NCI-H1417 (cell line): ENCODE results near the gene SAMD4B.
A peak's percentile ranks its signal among the peaks of the same experiment; 100 is the strongest.
"Not testable (repeated sequence)": the region's sequence is repeated elsewhere in the genome, so short reads cannot be mapped to it uniquely, and the experiment has no call there.

Experiments
- DNase-seq, 3 experiments: peaks; one replicate each; lab custom pipeline; 2025; lab: John Stamatoyannopoulos, UW

The SAMD4B gene

GRCh38 chr19:39310558-39311311 lies 31.5 kb upstream of the SAMD4B start:
- no peak for DNase-seq

GRCh38 chr19:39314016-39314728 lies 28.0 kb upstream of the SAMD4B start:
- no peak for DNase-seq

- no peak for DNase-seq
Observed at GRCh38 chr19:39315933-39316332, 26.3 kb upstream of the SAMD4B start.

- no peak for DNase-seq
Observed at GRCh38 chr19:39316627-39317321, 25.4 kb upstream of the SAMD4B start.

GRCh38 chr19:39317476-39317875 lies 24.7 kb upstream of the SAMD4B start:
- DNase-seq: no peak

GRCh38 chr19:39318071-39318470 lies 24.1 kb upstream of the SAMD4B start:
- no peak for DNase-seq

GRCh38 chr19:39318690-39319089 lies 23.5 kb upstream of the SAMD4B start:
- DNase-seq: no peak

GRCh38 chr19:39319098-39319891 lies 22.9 kb upstream of the SAMD4B start:
- DNase-seq: no peak

GRCh38 chr19:39319892-39320248 lies 22.4 kb upstream of the SAMD4B start:
- no peak for DNase-seq

GRCh38 chr19:39321117-39321831 lies 20.9 kb upstream of the SAMD4B start:
- peak in 1 of 3 experiments; percentile 10 for DNase-seq

GRCh38 chr19:39321832-39322176 lies 20.4 kb upstream of the SAMD4B start:
- DNase-seq: no peak

GRCh38 chr19:39324242-39324842 lies 17.9 kb upstream of the SAMD4B start:
- DNase-seq: no peak

- peak in 1 of 3 experiments; percentile 14 for DNase-seq
Observed at GRCh38 chr19:39325778-39326665, 16.2 kb upstream of the SAMD4B start.

- peak in 1 of 3 experiments; percentile 16 for DNase-seq
Observed at GRCh38 chr19:39327363-39328045, 14.7 kb upstream of the SAMD4B start.

- DNase-seq: peak; percentile 55 to 82 (median 73)
Observed at GRCh38 chr19:39328046-39328705, 14.0 kb upstream of the SAMD4B start.

- DNase-seq: no peak
Observed at GRCh38 chr19:39329948-39330347, 12.3 kb upstream of the SAMD4B start.

- DNase-seq: no peak
Observed at GRCh38 chr19:39332293-39332692, 9.9 kb upstream of the SAMD4B start.

GRCh38 chr19:39332738-39333137 lies 9.5 kb upstream of the SAMD4B start:
- DNase-seq: not testable (repeated sequence)

- DNase-seq: no peak
Observed at GRCh38 chr19:39333507-39333906, 8.7 kb upstream of the SAMD4B start.
